SKM-1 treated with dmso at 0.1 percent for 144 hours (cell line): ENCODE results near the gene DNAJC7.
"Not testable (repeated sequence)": the region's sequence is repeated elsewhere in the genome, so short reads cannot be mapped to it uniquely, and the experiment has no call there.

ENCODE experiments used
- DNase-seq: peaks from one replicate; lab custom pipeline; 2025; ENCODE audit not compliant: unreplicated experiment; lab: John Stamatoyannopoulos, UW

The DNAJC7 gene

GRCh38 chr17:42042598-42043319, 25.5 kb upstream of the DNAJC7 start:
- DNase-seq, result no peak

GRCh38 chr17:42041619-42042018, 24.4 kb upstream of the DNAJC7 start:
- DNase-seq, result no peak

- no peak for DNase-seq
Measured at GRCh38 chr17:42040818-42041217, 23.6 kb upstream of the DNAJC7 start.

GRCh38 chr17:42039794-42040763, 22.8 kb upstream of the DNAJC7 start:
- DNase-seq, result no peak

GRCh38 chr17:42038221-42038973, 21.2 kb upstream of the DNAJC7 start:
- DNase-seq, result no peak

- DNase-seq, result no peak
Measured at GRCh38 chr17:42034059-42034458, 16.8 kb upstream of the DNAJC7 start.

- DNase-seq, result no peak
Measured at GRCh38 chr17:42031584-42031983, 14.3 kb upstream of the DNAJC7 start.

- no peak for DNase-seq
Measured at GRCh38 chr17:42028791-42029127, 11.5 kb upstream of the DNAJC7 start.

- no peak for DNase-seq
Measured at GRCh38 chr17:42027961-42028790, 10.9 kb upstream of the DNAJC7 start.

- DNase-seq, result no peak
Measured at GRCh38 chr17:42027590-42027889, 10.3 kb upstream of the DNAJC7 start.

- DNase-seq, result no peak
Measured at GRCh38 chr17:42026857-42027589, 9.8 kb upstream of the DNAJC7 start.

GRCh38 chr17:42025936-42026335, 8.7 kb upstream of the DNAJC7 start:
- DNase-seq, result no peak

- no peak for DNase-seq
Measured at GRCh38 chr17:42025191-42025579, 7.9 kb upstream of the DNAJC7 start.

GRCh38 chr17:42023524-42024349, 6.5 kb upstream of the DNAJC7 start:
- peak; percentile 87 for DNase-seq

GRCh38 chr17:42020845-42021244, 3.6 kb upstream of the DNAJC7 start:
- not testable (repeated sequence) for DNase-seq

GRCh38 chr17:42019509-42020404, 2.5 kb upstream of the DNAJC7 start, which contains the start of gene NKIRAS2:
TSS of gene NKIRAS2 (plus strand) at chr17:42020090. CDS start at chr17:42021578, 1,488 bp downstream.
- DNase-seq, result peak; percentile 91

GRCh38 chr17:42018988-42019387, 1.7 kb upstream of the DNAJC7 start:
- DNase-seq, result no peak

GRCh38 chr17:42018339-42018738, 1.1 kb upstream of the DNAJC7 start:
- DNase-seq, result no peak
